ENCODE data around the gene TNFSF15. TPM values are rescaled to one million over a fixed set of nuclear protein-coding genes. Genes with fewer than 3 reads are reported as not detected.

The TNFSF15 gene
- total RNA-seq, 1 experiment from 2014 or later, result not detected

DNA sequence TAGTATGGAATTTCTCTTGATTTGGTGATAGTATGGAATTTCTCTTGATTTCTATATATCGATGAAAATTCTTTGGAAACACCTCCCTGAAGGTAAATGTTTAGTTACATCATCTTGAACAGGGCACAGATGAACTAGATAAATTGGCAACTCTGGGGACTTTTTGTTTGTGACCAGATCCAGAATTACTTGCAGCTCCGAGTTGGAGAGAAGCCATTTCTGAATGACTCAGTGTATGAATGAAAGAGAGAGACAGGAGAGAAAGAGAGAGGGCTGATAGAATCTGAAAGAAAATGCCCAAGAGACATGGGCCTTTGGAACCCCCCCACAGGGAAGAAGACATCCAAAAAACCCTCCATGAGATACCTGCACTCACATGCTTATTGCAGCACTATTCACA lies 14.1 kb downstream of the TNFSF15 start:
- H3K4me2 ChIP-seq (ENCODE audit: low read length), result no peak overlapping the region
- intact Hi-C loops (cut with micrococcal nuclease), result no loop called here
- no peaks in the 10 kb centered on the region for H3K9me2 ChIP-seq (ENCODE audit: insufficient read depth)
- ChIA-PET CTCF (no interaction called here), RAD21 (ENCODE audit: low non-redundant PET in 1 of 2, low total read pairs in 2 of 2, uncharacterized antibody in 2 of 2, unreplicated experiment in 2 of 2) (no interaction called here), POLR2A (no interaction called here)
- DNase-seq (ENCODE audit: low read depth, low spot score) (no peak), ATAC-seq (no peak)
- H2AFZ ChIP-seq (ENCODE audit: low read depth, low read length, poor library complexity, severe bottlenecking), result no peak overlapping the region
- no peak overlapping the region for H3K27ac ChIP-seq (ENCODE audit: low read depth, low read length)
- H3K9ac ChIP-seq (ENCODE audit: low read length), result no peak overlapping the region
- no peaks in the 10 kb centered on the region; the same call in 1 of the 2 replicates for H3K27me3 ChIP-seq (ENCODE audit: insufficient read depth, low read length)
- no TSS peak for BruUV-seq (replicated peaks)
- H3K36me3 ChIP-seq (ENCODE audit: control insufficient read depth in 1 of 2, insufficient read depth in 2 of 2, low read length in 2 of 2), result no peaks in the 10 kb centered on the region
- H3K9me3 ChIP-seq (ENCODE audit: control insufficient read depth in 1 of 2, insufficient read depth in 1 of 2, low read depth in 1 of 2, low read length in 2 of 2), result no peaks in the 10 kb centered on the region
- TF ChIP-seq ZFX (IDR thresholded peaks at IDR 0.05), result no peak
- no peak for TF ChIP-seq FOSL1 (IDR thresholded peaks at IDR 0.05; ENCODE audit: low read depth)
- TF ChIP-seq RAD21 (IDR thresholded peaks at IDR 0.05; ENCODE audit: low read depth), result no peak
- H3K79me2 ChIP-seq (ENCODE audit: insufficient read depth, low read length), result no peaks in the 10 kb centered on the region
- H4K20me1 ChIP-seq (ENCODE audit: insufficient read depth), result no peaks in the 10 kb centered on the region
- H3K4me3 ChIP-seq (replicated peaks in 1 of 2; ENCODE audit: low read depth in 1 of 2, low read length in 2 of 2), result no peak overlapping the region
- no peaks in the 10 kb centered on the region for H3K4me1 ChIP-seq (ENCODE audit: control insufficient read depth in 1 of 2, insufficient read depth in 2 of 2, low read length in 2 of 2)

- Histone ChIP-seq H3K9me3 (ENCODE audit: control insufficient read depth in 1 of 2, insufficient read depth in 1 of 2, low read depth in 1 of 2, low read length in 2 of 2) (no peaks in the 10 kb centered on the region), H2AFZ (ENCODE audit: low read depth, low read length, poor library complexity, severe bottlenecking) (no peak overlapping the region), H3K27me3 (ENCODE audit: insufficient read depth, low read length) (peaks cover 1% of the 10 kb centered on the region; the same call in 1 of the 2 replicates), H3K79me2 (ENCODE audit: insufficient read depth, low read length) (no peaks in the 10 kb centered on the region), H3K9ac (ENCODE audit: low read length) (no peak overlapping the region), H3K4me1 (ENCODE audit: control insufficient read depth in 1 of 2, insufficient read depth in 2 of 2, low read length in 2 of 2) (no peaks in the 10 kb centered on the region), H3K36me3 (ENCODE audit: control insufficient read depth in 1 of 2, insufficient read depth in 2 of 2, low read length in 2 of 2) (no peaks in the 10 kb centered on the region), H4K20me1 (ENCODE audit: insufficient read depth) (no peaks in the 10 kb centered on the region), H3K4me3 (replicated peaks in 1 of 2; ENCODE audit: low read depth in 1 of 2, low read length in 2 of 2) (no peak overlapping the region), H3K4me2 (ENCODE audit: low read length) (no peak overlapping the region), H3K27ac (ENCODE audit: low read depth, low read length) (no peak overlapping the region), H3K9me2 (ENCODE audit: insufficient read depth) (no peaks in the 10 kb centered on the region)
- BruUV-seq (replicated peaks), result no TSS peak
- ChIA-PET CTCF (no interaction called here), POLR2A (no interaction called here), RAD21 (ENCODE audit: low non-redundant PET in 1 of 2, low total read pairs in 2 of 2, uncharacterized antibody in 2 of 2, unreplicated experiment in 2 of 2) (no interaction called here)
- intact Hi-C loops (cut with micrococcal nuclease), result no loop called here
- DNase-seq (ENCODE audit: low read depth, low spot score), result no peak
- no peak for ATAC-seq
- TF ChIP-seq RAD21 (IDR thresholded peaks at IDR 0.05; ENCODE audit: low read depth), result no peak
- no peak for TF ChIP-seq POLR2A (IDR thresholded peaks at IDR 0.05; ENCODE audit: borderline replicate concordance, extremely low read depth, insufficient read depth, insufficient read length)
- no peak for TF ChIP-seq JUND (IDR thresholded peaks at IDR 0.05)
- TF ChIP-seq EZH2 (IDR thresholded peaks at IDR 0.05), result no peak
- TF ChIP-seq ZFX (IDR thresholded peaks at IDR 0.05), result no peak
- no peak for TF ChIP-seq POLR2AphosphoS5 (IDR thresholded peaks at IDR 0.05; ENCODE audit: low read depth, low read length)
- TF ChIP-seq, protein P1, sequence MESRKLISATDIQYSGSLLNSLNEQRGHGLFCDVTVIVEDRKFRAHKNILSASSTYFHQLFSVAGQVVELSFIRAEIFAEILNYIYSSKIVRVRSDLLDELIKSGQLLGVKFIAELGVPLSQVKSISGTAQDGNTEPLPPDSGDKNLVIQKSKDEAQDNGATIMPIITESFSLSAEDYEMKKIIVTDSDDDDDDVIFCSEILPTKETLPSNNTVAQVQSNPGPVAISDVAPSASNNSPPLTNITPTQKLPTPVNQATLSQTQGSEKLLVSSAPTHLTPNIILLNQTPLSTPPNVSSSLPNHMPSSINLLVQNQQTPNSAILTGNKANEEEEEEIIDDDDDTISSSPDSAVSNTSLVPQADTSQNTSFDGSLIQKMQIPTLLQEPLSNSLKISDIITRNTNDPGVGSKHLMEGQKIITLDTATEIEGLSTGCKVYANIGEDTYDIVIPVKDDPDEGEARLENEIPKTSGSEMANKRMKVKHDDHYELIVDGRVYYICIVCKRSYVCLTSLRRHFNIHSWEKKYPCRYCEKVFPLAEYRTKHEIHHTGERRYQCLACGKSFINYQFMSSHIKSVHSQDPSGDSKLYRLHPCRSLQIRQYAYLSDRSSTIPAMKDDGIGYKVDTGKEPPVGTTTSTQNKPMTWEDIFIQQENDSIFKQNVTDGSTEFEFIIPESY (IDR thresholded peaks at IDR 0.05; ENCODE audit: extremely low read depth, insufficient replicate concordance, low read length), result no peak
- no peak for TF ChIP-seq CTCF (IDR thresholded peaks at IDR 0.05 in 2 of 3, conservative IDR thresholded peaks at IDR 0.05 in 1 of 3; ENCODE audit: borderline replicate concordance in 1 of 3, insufficient read depth in 1 of 3, low read depth in 2 of 3, low read length in 2 of 3)
- no peak for TF ChIP-seq ELF1 (IDR thresholded peaks at IDR 0.05; ENCODE audit: borderline replicate concordance, low read depth)
- no peak for TF ChIP-seq TCF7L2 (IDR thresholded peaks at IDR 0.05; ENCODE audit: borderline replicate concordance, extremely low read depth, insufficient read depth, insufficient read length)
- no peak for TF ChIP-seq CBX3 (IDR thresholded peaks at IDR 0.05; ENCODE audit: low read depth)
- no peak for TF ChIP-seq REST (IDR thresholded peaks at IDR 0.05; ENCODE audit: low read depth)
- TF ChIP-seq MAX (IDR thresholded peaks at IDR 0.05), result no peak
Observed at GRCh38 chr9:114791312-114791711, 14.5 kb downstream of the TNFSF15 start.
